Head of caudate nucleus (tissue), 42 donors: Measurements from ENCODE around the gene PPP1R9B.
A peak's percentile ranks its signal among the peaks of the same experiment; 100 is the strongest.

Source experiments
- DNase-seq, 42 donors: peaks; one replicate each; pipeline versions ENCODE4 v3.0.0 to v3.0.0-alpha.2; 2020 to 2021; ENCODE audit warnings: mixed read lengths in 7 of 42
- intact Hi-C: fragments of 100-400 bp; cut with DNase I; formaldehyde crosslinking; loops from one replicate; pipeline ENCODE4 v1.15.0; 2022

Gene PPP1R9B

DNA sequence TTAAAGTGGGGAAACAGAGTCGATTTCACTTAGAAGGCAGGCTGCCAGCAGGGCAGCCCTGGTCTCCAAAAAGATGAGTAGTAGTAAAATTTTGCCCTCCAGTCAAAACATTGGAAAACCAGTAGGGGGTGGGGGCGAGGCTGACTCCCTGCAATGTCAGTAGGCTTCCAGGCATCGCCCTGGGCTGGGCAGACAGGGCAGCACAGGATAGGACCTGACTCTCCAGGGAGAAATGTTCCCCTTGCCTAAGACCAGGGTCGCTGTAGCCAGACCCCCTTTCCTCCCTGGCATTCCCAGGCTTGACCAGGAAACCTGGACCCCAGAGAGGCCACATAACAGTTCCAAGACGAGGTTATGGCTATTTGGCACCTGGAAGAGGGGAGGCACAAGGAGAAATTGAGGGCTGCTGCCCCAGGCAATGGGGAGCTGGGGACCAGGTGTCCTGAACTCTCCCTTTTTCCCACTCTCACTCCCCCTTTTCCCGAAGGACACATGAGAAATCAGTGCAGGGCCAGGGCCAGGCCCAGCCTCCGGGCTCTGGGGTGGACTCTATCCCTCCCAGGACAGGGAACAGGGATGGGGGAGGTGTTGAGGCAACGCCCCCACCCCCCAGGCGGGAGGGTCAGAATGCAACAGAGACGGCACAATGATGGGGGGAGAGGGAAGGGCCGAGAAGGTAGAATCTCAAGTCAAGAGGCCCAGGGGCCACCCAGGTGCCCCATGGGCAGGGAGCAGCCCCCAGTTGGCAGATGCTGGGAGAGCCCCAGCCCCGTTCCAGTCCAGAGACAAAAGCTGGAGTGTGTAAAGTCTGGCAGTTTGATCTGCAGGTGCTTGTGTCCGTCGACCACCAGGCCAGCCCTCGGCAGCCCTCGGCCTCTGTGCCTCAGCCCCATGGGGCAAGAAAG is 16.0 kb downstream of the PPP1R9B start:
- peak in 1 of 42 donors; percentile 2 for DNase-seq
- intact Hi-C loops = no loop called here

DNA sequence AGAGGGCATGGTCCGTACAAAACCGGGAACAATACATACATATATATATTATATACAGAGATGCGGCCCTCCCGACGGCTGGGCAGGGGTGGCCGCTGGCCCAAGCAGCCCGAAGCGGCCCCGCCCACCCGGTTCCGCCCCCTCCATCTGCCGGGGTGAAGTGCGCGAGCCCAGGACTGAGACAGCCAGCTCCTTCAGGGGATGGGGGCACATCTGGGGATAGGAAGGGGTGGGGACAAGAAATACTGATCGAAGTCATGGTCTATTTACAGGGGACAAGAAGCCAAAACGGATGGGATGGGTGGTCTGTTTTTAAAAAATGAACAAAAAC is 16.7 kb downstream of the PPP1R9B start:
- intact Hi-C loops = no loop called here
- DNase-seq = peak in 2 of 42 donors; percentile 18 to 19

DNA sequence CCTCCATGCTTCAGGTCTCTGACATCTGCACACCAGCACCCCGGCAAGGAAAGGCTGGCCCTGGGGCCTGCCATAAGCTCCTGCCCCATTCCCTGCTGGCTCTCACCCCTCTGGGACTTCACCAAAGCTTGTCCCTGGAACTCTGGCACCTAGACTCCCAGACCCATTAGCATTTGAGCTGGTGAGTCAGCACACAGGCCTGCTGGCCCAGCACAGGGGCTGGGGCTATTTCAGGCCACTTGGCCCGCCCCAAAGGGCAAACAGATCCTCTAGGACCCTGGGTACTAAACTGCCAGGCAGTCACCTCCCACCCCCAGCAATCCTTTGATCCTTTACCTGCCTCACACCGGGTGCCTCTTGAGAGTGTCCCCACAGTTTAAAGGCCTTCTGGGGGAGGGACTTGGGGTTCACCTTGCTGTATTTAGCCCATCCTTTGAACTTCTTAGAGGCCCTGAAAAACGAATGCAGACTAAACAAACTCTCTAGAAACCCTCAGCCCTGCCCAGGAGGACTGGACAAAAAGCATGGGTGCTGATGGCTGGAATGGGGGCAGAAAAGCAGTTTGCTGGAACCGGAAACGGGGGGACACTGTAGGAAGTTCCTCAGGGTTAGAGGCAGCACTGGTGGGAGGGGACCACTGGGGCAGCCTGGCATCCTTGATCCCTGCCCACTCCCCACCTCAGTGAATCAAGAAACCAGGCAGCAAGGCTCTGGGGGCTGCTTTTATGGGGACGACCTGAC is 17.3 kb downstream of the PPP1R9B start:
- intact Hi-C loops = no loop called here
- peak in 9 of 42 donors; percentile 18 to 78 (median 48) for DNase-seq

DNA sequence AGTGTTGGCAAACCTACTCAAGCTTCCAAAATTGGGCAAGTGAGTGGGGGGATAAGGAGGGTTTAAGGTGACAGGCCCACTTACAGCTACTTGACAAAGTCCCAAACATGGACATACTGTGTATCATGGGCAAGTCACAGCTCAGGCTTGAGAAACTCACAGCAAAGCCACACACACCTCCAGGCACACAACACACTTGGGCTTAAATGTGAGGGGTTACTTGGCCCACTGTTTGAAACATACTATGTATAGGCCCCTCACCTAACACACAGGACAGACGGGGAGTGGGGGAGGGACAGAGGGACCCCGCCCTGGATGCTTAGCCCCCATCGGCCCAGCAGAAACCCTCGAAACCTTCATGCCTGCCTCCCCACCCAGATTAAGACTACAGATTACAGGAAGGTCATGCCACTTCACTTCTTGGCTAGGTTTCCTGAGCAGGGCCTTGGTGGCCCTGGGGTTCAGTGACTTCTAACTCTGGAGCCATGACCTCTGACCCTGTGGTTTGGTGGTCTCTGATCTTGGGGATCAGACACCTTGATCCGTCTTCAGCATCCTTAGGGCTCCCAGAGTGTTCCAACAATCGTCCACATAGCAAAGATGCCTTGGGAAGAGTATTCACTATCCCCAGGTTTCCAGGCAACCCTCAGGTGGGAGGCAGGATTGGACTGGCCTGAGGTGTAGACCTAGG is 18.2 kb downstream of the PPP1R9B start:
- DNase-seq = no peak

DNA sequence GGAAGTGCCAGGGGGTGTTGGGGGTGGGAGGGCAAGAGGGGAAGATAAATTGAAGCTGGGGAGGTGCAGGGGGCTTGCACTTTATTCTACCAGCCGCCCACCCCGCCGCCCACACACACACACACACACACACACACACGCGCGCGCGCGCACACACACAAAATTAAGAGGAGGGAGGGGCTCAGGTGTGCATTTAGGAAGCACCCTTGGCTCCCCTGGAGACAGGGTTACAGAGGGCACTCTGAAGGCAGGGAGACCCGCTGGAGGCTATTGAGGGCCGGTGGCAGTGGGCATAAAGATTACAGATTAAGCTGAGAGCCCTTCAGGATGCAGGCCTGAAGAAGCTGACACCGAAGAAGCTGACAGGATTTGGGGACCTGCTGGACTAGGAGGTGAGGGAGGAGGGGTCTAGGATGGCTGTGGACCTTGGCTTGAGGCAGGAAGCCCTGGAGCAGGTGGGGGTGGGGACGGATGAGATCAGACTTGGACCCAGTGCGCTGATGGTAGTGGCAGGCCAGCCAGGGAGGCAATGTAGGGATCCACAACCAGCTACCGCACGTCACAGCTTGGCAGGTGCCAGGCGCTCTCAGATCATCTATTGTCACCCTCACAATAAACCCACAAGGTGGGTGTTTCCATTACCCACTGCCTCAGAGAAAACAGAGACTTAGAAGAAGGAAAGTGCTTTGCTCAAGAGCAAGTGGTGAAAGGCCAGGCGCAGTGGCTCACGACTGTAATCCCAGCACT is 19.7 kb downstream of the PPP1R9B start:
- no peak for DNase-seq
- intact Hi-C loops = no loop called here

More for the DNA sequence above, 18.2 kb downstream of the PPP1R9B start:
- intact Hi-C loops = no loop called here

DNA sequence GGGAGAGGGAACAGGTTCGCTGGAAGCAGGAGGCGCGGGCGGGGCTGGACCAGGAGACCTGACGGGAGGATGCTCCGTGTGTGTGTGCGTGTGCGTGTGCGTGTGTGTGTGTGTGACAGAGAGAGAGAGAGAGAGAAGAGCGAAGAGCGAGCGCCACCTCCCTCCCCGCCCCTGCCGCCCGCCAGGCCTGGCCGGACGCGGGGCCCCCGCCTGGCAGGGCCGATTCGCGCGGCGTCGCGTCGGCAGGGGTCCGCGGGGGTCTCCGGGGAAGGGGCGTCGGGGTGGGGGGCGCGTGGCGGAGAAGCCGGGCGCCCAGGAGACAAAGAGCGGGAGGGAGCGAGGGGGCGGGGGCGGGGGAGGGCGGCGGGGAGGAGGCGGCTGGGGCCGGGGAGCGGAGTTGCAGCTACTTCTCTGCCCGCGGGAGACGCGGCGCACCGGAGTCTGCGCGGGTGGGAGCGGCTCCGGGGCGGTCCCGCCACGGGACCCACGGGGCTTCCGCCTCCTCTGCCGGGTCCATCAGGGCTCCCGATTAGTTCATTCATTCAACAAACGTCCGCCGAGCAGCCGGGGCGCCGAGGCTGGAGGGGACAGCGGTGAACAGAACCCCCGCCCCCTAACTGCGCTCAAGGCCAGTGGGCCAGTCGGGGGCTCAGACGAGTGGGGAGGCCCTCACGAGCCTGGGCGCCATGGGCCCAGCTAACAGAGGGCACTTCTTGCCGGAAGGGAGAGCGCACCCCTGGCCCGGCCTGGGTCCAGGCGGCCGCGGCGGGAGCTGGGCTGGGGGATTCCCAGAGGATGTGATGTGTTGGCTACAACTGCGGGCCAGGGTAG is 20.5 kb downstream of the PPP1R9B start, which contains the start of gene SAMD14:
Gene SAMD14, minus strand, starts transcription at position 433 of the 831 bp plus-strand sequence. CDS start 5,201 bp downstream, outside the sequence.
- intact Hi-C loops = no loop called here
- peak in 14 of 42 donors; percentile 36 to 69 (median 59) for DNase-seq

DNA sequence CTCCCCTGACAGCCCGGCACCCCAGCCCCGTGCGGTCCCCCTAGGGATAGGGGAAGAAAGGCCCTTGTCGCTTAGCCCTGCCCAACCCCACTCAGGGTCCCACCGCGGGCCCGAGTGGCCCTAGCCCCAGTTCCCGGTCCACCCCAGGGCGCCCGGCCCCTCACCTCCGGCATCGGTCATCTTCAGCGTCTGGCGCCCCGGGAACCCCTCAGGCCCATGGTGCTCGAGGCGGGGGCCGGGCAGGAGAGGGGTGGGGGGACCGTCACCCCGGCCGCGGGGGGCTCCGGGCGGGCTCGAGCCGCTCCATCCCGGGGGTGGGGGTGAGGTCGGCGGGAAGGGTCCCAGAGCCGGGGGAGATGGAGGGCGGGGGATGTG is 21.1 kb downstream of the PPP1R9B start:
- no peak for DNase-seq
- intact Hi-C loops = no loop called here

DNA sequence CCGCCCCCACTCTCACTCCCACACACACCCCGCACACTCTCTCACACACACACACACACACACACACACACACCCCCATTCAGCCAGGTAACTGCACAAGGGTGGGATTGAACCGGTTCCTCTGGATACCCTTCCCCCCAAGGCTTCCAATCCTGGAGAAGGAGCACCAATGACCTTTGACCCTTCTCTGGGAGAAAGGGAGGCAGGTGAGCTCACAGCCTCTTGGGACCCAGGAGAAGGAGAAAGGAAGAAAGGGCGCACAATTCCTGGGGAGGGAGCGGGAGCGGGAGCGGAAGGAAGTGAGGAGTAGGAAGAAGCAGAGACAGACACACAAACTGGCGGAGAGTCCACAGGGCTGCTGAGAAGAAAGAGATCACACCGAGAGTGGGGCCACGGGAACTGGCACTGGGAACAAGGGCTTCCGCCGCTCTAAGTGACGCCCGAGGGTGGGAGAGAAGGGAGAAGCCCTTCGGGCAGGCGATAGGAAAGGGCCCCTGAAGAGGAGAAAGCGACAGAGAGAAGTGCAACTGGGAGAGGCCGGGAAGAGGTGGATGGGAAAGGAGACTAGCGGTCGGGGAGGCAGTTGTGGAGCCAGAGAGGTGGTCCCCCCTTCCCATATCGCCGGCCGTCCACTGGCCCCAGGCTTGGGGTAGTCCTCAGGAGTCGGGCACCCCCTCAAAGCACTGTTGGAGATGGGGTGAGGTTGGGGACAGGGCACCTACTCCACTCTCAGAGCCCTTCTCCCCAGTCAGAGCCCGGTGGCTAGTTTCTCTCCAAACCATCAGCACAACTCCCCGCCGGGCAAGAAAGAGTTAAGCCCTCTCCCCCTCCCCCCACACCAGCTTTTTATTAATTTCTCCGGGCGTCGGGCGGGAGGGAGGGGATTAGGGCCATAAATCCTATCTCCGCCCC is 21.8 kb downstream of the PPP1R9B start:
- intact Hi-C loops = no loop called here
- DNase-seq = peak in 7 of 42 donors; percentile 38 to 64 (median 55)

DNA sequence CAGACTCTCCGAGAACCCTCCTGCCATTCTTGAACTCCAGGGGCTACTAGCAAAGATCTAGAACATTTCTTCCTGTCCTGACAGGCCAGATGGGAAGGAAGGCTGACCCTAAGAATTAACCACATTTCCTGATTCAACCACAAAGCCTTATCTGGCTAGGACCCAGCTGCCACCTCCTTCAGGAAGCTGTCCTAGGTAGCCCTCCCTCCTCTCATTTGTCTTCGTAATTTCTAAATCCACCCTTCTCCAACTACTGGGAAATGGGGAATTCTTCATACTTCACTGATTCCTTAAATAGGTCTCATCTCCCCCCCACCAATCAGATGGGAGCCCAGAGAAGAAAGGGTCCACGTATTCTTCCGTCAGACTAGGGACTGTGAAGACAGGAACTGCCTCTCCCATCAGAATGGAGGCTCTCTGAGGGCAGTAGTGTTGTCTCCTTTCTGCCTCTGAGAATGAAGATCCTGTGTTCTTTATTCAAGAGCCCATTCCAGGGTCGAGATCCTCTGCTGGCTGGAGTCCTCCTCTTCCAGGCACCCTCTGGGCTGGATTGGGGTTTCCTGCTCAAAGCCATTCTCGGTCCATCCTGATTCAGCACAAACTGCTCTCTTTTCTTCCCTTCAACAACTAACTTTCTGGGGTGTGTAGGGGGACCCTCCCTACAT is 22.6 kb downstream of the PPP1R9B start:
- DNase-seq = no peak
- intact Hi-C loops = no loop called here

DNA sequence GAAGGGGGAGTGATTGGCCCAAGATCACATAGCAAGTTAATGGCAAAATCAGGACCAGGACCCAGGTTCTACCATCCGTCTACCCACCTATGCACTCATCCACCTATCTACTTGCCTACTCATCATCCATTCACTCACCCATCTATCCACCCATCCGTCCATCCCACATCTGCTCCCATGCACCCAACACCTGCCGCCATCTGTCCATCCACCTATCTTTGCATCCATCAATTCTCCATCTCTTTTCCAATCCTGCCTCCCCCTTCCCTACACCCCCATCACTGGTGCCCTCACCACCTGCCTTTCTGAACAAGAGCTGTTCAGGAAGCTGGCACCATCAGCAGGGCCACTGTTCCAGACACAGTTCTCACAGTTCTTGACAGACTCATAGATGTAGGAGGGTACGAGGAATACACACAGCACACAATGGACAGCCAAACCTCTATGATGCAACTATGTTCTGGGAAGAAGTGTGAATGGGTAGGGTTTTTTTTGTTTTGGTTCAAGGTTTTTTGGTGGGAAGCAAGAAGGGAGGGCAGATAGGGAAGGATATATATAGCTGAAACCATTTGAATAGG is 25.0 kb downstream of the PPP1R9B start:
- no peak for DNase-seq
- intact Hi-C loops = no loop called here

DNA sequence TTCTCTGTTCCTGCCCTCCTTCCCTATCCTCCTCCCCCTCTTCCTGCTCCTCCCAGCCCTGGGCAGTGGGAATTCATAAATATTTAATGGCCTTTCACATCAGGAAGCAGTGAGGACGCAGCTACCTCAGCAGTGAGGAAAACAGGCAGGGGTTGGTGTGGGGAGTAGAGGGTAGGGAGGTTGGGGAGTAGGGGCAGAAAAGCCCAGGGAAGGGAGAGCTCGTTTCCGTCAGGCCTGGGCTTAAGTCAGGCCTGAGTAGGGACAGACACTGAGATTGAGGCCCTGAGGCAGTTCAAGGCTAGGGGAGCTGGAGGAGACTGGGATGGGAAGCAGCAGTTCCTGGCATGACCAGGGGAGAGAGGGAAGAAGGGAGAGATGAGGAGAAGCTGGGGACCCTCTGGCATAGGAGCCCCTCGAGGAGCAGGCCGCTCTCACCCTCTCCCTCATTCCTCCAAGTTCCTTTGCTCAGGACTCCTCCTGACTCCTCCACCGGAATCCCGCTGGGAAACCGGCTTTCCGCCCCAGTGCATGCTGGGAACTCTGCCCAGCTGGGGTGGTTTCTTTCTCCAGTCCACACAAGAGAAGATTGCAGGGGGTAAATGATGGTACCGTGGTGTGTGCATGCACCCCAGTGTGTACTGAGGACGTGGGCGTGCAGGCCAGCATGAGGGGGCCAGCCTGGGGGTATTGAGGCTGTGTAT is 26.7 kb downstream of the PPP1R9B start:
- peak in 5 of 42 donors; percentile 28 to 59 (median 41) for DNase-seq
- intact Hi-C loops = no loop called here

DNA sequence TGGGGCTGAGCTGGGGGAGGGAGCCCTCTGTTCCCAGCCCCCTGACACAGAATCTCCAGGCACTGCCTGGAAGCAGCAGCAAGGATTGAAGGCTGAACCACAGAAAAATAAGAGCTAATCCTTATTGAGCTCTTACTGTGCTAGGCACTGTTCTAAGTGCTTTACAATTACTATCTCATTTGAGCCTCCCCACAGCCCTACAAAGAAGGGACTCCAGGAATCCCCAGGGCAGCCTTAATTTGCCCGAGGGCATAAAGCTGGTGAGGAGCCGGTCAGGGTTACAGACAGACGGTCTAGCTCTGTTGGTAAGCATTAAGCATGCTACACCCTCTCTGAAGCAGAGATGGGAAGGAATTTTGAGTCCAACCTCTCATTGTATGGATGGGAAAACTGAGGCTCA is 27.5 kb downstream of the PPP1R9B start:
- intact Hi-C loops = no loop called here
- no peak for DNase-seq

DNA sequence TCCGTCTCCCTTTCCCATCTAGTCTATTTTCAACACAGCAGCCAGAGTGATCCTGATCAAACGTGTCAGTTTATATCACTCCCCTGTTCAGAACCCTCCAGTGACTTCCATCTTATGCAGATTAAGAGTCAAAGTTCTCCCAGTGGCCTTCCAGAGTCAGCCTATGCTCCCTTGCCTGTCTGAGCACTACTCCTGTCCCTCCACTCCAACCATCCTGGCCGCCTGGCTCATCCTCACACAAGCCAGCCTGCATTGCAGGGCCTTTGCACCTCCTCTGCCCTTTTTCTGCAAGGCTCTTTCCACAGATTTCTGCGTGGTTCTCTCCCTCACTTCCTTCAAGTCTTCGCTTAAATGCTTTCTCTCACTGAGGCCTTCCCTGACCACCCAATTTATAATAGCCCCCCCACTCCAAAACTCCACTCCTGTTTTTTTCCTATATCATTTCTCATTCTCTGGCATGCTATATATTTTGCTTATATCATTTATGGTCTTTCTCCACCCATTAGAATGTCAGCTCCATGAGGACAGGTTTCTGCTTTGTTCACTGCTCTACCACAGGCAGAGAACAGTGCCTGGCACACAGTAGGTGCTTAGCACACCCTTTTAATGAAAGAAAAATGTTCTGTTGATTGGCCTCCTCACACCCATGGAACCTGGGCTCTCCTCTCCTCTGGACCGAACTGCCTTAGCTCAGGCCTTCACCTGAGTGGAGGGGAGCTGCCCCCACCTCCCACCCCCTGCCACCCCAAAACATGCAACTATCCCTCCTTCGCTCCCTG is 29.8 kb downstream of the PPP1R9B start:
- DNase-seq = no peak
- intact Hi-C loops = no loop called here

DNA sequence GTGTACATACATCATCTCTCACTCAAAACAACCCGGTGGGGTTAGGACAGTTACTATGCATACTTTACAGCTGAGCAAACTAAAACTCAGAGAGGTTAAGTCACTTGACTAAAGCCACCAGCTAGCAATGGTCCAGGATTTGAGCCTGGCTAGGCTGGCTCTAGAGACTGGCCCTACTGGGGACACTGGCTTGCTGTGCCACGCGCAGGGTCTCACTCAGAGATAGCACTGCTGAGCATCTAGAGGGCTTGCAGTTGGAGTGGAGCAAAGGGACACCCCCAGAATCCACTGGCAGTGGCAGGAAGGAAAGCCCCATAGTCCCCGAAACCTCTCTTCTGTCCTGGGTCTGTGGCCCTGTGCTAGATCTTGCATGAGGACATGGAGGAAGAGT is 31.7 kb downstream of the PPP1R9B start:
- intact Hi-C loops = no loop called here
- no peak for DNase-seq
